ENCODE measurements around the gene CRYBA1. TPM values are rescaled to one million over a fixed set of nuclear protein-coding genes. Genes with fewer than 3 reads are reported as not detected.
A peak's percentile ranks its signal among the peaks of the same experiment; 100 is the strongest.

Gene CRYBA1
- total RNA-seq, 1 experiment from 2014 or later = not detected

DNA sequence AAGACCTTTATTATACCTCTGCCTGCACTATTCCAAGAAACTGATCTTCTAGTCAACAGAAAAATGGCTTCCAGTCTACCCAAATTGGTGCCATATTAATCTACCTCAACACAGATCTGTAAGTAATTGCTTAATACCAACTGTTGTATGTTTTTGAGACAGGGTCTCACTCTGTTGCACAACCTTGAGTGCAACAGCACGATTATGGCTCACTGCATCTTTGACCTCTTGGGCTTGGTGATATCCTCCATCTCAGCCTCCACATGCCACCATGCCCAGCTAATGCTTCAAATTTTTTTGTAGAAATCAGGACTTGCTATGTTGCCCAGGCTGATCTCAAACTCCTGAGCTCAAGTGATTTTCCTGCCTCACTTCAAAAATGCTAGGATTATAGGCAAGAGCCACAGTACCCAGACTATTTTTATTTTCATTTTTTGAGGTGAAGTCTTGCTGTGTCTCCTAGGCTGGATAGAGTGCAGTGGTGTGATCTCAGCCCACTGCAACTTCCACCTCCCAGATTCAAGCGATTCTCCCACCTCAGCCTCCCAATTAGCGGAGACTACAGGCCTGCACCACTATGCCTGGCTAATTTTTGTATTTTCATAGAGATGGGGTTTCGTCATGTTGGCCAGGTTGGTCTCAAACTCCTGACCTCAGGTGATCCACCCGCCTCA is 32.9 kb downstream of the CRYBA1 start:
- DNase-seq (ENCODE audit: low read depth) = no peak

DNA sequence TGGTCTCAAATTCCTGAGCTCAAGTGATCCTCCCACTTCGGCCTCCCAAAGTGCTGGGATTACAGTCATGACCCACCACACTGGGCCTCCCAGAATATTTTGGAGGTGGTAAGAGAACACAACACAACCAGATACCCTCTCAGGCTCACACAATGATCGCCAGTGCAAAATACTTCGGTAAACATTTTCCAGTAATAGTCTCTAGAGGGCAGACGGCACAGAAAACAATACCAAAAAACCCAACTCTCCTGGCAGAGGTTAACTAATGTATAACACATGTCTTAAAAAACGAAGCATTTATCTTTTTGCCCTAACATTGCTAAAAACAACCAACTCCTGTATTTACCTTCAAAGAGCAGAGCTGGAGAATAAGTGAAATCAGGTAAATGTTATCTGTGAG is 36.8 kb downstream of the CRYBA1 start:
- no peak for DNase-seq (ENCODE audit: low read depth)

DNA sequence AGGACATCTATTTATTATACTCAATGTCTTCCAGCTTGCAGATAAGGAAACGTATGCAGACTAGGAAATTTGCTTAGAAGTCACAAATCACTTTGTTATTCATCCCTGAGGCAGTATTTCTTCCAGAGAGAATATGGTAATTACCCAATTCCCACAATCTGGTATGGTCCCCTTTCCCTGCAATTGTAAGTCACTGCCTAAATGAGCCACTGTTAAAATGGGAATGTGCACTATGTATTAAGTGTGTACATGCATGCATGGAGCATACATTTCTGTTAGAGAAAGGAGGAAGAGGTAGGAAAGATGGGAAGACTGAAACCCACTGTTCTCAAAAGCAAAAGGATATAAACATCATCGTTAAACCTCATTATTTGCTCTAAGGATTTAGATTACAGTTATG is 37.3 kb downstream of the CRYBA1 start:
- DNase-seq (ENCODE audit: low read depth) = no peak

DNA sequence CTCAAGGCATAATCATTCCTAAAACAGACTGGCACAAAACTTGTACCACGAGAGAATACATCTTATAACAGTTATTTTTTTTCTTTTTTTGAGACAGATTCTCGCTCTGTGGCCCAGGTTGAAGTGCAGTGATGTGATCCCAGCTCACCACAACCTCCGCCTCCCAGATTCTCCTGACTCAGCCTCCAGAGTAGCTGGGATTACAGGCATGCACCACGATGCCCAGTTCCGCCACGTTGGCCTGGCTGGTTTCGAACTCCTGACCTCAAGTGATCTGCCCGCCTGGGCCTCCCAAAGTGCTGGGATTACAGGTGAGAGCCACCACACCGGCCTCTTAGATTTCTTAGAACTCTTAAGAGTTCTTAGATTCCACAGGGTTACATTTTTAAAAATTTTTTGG is 43.2 kb downstream of the CRYBA1 start:
- no peak for DNase-seq (ENCODE audit: low read depth)

DNA sequence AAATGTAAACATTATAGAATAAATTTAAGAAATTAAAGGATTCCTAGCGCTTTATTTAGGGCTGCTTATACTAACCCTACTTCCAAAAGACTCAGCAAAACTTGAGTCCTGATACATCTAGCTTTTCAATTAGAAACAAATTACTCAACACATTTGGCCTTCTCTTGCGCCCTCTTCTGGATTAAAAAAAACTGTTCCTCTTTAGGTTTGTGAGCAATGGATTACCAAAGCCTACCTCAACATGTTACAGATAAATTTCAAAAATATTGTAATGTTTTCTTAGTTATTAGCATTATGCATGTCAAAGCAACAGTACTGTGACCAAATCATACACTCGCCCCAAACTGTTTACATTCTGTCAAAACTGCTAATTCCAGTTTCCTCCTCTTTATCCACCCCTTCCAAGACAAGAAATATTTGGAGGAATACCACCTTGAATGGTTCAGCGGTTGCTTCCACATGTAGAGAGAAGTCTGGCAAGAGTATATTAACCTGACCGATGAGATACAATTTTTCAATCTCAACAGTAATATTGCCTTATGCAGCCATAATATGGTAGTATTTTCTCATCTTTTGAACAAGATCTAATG is 44.6 kb downstream of the CRYBA1 start:
- DNase-seq (ENCODE audit: low read depth) = peak; percentile 48

DNA sequence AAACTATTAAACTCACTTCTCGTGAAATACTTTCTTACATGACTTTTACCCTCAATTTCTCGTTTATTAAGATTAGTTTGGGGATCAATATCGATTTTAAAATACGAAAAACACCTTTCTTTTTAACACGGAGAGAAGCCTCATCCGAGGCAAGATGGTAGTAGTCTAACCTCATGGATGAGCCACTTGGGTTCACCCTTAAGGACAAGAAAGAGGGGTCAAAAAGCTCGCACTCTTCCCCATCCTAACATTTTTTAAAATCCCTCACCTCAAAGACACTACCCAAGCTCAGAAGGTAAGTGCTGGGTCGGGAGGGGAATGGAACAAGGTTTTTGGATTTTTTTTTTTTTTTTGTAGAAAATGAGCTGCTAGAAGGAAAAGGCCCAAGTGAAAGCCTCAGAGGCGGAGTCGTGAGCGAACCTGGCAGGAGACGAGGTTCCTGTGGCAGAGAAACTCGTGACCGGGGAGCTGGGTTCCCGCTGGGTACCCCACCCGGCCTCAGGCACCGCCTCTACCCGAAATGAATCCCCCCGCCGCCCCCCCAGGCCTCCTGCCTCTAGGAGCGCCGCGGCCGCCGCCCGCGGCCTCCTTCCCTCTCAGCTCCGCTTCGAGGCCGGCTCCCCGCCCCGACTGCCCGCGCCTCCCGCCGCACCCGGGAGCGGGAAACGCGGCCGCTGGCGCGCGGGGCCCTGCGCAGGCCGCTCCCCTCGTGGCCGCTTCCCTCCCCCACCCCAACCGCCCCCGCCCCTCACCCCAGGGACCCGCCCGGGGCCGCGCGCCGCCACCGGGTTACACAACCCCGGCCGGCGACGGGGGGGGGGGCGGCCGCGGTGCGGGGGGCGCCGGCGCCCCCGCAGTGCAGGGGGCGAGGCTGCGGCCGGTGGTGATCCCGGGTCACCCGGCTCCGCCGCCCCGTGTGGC is 45.7 kb downstream of the CRYBA1 start:
- DNase-seq (ENCODE audit: low read depth) = peak; percentile 52

DNA sequence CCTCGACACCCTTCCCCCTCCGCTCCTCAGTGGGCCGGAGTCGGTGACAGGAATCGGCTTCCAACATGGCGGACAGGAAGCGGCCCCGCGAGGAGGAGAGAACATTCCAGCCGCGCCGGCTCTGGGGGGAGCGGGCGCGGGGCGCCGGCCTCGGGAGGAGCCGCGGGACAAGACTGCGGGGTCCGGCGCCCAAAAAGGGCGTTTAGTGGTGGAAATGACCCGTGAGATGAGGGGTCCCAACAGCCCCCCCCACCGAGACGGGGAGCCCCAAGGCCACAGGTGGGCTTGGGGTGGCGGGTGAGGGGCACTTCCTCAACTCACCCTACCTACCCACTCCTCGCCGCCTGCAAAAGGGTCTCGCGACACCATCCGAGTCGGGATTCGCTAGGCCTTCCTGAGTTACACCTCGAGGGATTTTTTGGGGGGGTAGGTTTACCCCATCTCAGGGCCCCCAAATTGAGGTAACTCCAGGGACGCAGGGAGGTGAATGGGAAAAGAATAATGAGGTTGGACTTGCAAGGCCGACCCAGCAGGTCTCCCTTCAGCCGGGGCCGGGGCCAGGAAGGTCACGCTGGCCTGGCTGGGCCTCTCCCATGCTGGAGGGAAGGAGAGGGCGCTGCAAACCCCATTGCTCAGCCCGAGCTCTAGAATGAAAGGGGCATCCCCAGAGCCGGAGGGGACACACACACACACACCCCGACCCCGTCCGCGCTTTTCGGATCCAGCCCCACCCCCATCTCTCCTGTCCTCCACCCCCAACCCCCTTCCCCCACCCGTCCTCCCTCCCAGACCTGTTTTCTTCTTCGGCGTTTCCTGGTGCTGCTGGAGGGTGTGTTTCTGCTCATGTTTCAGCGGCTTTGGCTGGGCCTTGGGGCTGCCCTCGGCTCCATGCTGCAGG is 46.6 kb downstream of the CRYBA1 start:
- peak; percentile 73 for DNase-seq (ENCODE audit: low read depth)

DNA sequence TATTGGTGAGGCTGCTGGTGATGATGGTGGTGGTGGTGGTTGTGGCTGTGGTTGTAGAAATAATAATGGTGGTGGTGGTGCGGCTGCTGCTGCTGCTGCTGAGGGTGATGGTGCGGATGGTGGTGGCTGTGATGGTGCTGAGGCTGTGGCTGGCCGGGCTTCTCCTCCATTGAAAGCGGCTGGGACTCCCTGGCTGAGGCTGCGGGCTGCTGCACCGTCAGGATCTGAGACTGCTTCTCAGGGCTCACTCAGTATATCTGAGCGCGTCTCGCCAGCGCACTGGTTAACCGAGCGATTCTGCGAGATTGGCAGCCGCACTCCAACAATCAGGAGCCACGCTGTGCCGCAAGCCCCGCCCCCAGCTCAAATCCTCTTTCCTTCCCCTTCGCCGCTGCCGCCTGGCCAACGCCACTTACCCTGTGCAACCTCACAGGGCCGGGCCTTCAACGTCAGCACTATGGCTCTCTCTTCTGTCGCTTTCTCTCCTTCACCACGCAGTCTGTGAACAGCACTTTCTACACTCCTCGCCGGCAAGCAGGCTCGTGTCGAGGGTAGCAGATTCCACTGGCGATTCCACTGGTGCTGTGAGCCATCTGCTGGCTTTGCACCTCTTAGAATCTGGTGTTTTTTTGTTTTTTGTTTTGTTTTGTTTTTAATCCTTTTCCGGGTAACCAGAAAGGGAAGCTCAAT is 47.4 kb downstream of the CRYBA1 start, which contains the start of gene NUFIP2:
NUFIP2 (minus strand) TSS at position 259 of the 690 bp plus-strand sequence; CDS start at position 170, 89 bp downstream.
- DNase-seq (ENCODE audit: low read depth) = peak; percentile 99

DNA sequence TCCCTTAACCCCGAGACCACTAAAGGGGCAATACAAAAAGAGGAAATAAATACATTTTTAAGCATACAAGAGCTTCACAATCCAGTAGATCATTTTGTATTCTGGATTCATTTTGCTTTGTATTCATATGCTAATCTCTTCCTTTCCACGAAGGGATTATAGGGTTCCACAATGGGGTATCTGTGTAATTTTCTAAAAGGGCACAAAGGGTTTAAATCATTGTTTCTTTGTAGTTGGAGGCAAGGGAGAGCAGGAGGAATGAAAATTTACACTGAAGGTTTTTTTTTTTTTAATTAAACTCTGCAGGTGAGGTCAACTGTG is 47.9 kb downstream of the CRYBA1 start:
- DNase-seq (ENCODE audit: low read depth) = no peak

DNA sequence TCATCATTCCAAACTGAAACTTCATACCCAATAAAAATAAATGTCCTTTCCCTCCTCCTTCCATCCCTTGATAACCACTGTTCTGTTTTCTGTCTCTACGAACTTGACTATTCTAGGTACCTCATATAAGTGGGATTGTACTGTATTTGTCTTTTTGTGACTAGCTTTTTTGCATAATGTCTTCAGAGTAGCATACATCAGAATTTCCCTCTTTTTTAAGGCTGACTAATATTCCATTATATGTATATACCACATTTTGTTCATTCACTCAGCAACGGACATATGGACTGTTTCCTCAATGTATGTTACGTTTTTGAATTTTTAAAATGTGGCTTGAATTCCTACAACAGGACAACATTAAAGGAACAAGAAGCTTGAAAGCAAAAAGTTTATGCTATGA is 48.8 kb downstream of the CRYBA1 start:
- no peak for DNase-seq (ENCODE audit: low read depth)

DNA sequence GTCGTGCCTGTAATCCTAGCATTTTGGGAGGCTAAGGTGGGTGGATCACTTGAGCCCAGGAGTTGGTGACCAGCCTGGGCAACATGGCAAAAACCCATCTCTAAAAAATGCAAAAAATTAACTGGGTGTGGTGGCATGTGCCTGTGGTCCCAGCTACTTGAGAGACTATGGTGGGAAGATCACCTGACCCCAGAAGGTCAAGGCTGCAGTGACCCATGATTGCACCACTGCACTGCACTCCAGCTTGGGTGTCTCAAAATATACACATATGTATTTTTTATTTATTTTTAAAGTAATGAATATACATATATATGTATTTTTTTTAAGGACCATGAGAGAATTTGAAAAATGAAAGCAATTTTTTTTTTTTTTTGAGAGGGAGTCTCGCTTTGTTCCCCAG is 52.4 kb downstream of the CRYBA1 start:
- DNase-seq (ENCODE audit: low read depth) = no peak

DNA sequence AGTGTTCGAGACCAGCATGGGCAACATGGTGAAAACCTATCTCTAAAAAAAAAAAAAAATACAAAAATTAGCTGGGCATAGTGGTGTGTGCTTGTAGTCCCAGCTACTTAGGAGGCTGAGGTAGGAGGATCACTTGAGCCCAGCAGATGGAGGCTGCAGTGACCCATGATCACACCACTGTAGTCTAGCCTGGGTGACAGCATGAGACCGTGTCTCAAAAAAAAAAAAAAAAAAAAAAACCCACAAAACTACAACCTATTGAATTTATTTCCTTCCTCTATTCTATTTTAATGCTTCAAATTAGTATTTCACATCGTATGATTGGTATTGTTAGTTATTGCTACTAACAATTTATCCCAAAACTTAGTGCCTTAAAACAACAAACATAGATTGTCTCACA is 56.7 kb downstream of the CRYBA1 start:
- no peak for DNase-seq (ENCODE audit: low read depth)

Other genes with a start within 250 kb of the CRYBA1 start
- gene SEZ6, start 240.8 kb upstream of the CRYBA1 start, total RNA-seq (2014; rRNA removed; shearing (Covaris generic)) = not detected in 2 replicates
- gene PIPOX, start 203.7 kb upstream of the CRYBA1 start, total RNA-seq (2014; rRNA removed; shearing (Covaris generic)) = 0.34 TPM in 1 of 2 replicates, not detected in the other
- gene MYO18A, start 66.5 kb upstream of the CRYBA1 start, total RNA-seq (2014; rRNA removed; shearing (Covaris generic)) = 11.9 and 20.1 TPM in 2 replicates
- gene NUFIP2, start 47.3 kb downstream of the CRYBA1 start, total RNA-seq (2014; rRNA removed; shearing (Covaris generic)) = 18.6 and 23.8 TPM in 2 replicates
- gene TAOK1, start 143.5 kb downstream of the CRYBA1 start, total RNA-seq (2014; rRNA removed; shearing (Covaris generic)) = 26.7 and 27.5 TPM in 2 replicates